HG03039 (cell line): ENCODE results near the gene BICDL1.

Experiments used
- ATAC-seq: cut with Tn5 transposase; IDR thresholded peaks from one replicate; pipeline ENCODE4 v1.9.1; 2021; ENCODE audit warnings: mild to moderate bottlenecking, moderate library complexity; ENCODE audit not compliant: unreplicated experiment

Gene BICDL1

GRCh38 chr12:120099738-120100137 is 110.7 kb downstream of the BICDL1 start:
- ATAC-seq = no peak

GRCh38 chr12:120100630-120101029 is 111.6 kb downstream of the BICDL1 start:
- ATAC-seq = no peak

GRCh38 chr12:120101182-120101581 is 112.1 kb downstream of the BICDL1 start:
- peak; percentile 45 for ATAC-seq

GRCh38 chr12:120101617-120102016 is 112.6 kb downstream of the BICDL1 start:
- peak; percentile 17 for ATAC-seq

GRCh38 chr12:120102189-120103043 is 113.4 kb downstream of the BICDL1 start:
- no peak for ATAC-seq

GRCh38 chr12:120103044-120103338 is 114.0 kb downstream of the BICDL1 start:
- no peak for ATAC-seq

GRCh38 chr12:120103371-120103770 is 114.3 kb downstream of the BICDL1 start:
- no peak for ATAC-seq

GRCh38 chr12:120106151-120106550 is 117.1 kb downstream of the BICDL1 start:
- no peak for ATAC-seq

- ATAC-seq = no peak
Observed at GRCh38 chr12:120109570-120110267, 120.7 kb downstream of the BICDL1 start.

- ATAC-seq = no peak
Observed at GRCh38 chr12:120110550-120111501, 121.8 kb downstream of the BICDL1 start.

- no peak for ATAC-seq
Observed at GRCh38 chr12:120115066-120115465, 126.0 kb downstream of the BICDL1 start.

GRCh38 chr12:120115692-120116440 is 126.8 kb downstream of the BICDL1 start:
- peak; percentile 6 for ATAC-seq

GRCh38 chr12:120116441-120116791 is 127.4 kb downstream of the BICDL1 start, which contains the start of gene RAB35:
RAB35 (minus strand) TSS chr12:120116753; CDS start chr12:120116650, 103 bp downstream.
- ATAC-seq = no peak

- peak; percentile 48 for ATAC-seq
Observed at GRCh38 chr12:120116792-120117651, 128.0 kb downstream of the BICDL1 start.

- no peak for ATAC-seq
Observed at GRCh38 chr12:120117961-120118320, 128.9 kb downstream of the BICDL1 start.

GRCh38 chr12:120118321-120119061 is 129.5 kb downstream of the BICDL1 start:
- no peak for ATAC-seq

GRCh38 chr12:120119271-120119973 is 130.4 kb downstream of the BICDL1 start:
- ATAC-seq = no peak

- no peak for ATAC-seq
Observed at GRCh38 chr12:120121343-120121742, 132.3 kb downstream of the BICDL1 start.
